ENCODE results near the gene CPT1C. TPM values are rescaled to one million over a fixed set of nuclear protein-coding genes. Genes with fewer than 3 reads are reported as not detected.

Gene CPT1C
- total and polyA plus RNA-seq, 10 donors = 5.2 to 17.0 (median 15.5) TPM

- no peaks in the 10 kb centered on the region for H3K9me3 ChIP-seq
- H3K4me3 ChIP-seq = peak overlapping the region; percentile 4 to 100 (median 96)
- TF ChIP-seq POLR2A (IDR thresholded peaks at IDR 0.05) = peak; percentile 23 to 49 (median 23)
- peak in 2 of 3 donors; percentile 10 to 84 for TF ChIP-seq POLR2AphosphoS5 (IDR thresholded peaks at IDR 0.05)
- TF ChIP-seq CTCF (IDR thresholded peaks at IDR 0.05 in 8 of 11, conservative IDR thresholded peaks at IDR 0.05 in 3 of 11) = peak in 1 of 11 experiments; percentile 30
- DNase-seq = peak; percentile 90
- 1 to 2% (median 2%) methylated on average over 27 of the region's 27 CpGs for WGBS, 5 donors
- intact Hi-C loops (cut with DNase I; ENCODE audit: low total_unique reads) = loop anchor here (10.0 kb wide), 1 partner anchor 101 kb away; no protein-coding TSS in a partner anchor
- H3K4me1 ChIP-seq = peaks cover 23 to 89% (median 55%) of the 10 kb centered on the region in 6 donors
- H3K36me3 ChIP-seq = peaks cover 0 to 17% (median 2%) of the 10 kb centered on the region in 6 donors
- peak overlapping the region; percentile 88 to 97 (median 94) for H3K27ac ChIP-seq
- no peaks in the 10 kb centered on the region for H3K27me3 ChIP-seq (replicated peaks in 1 of 7)
Measured at GRCh38 chr19:49676136-49676783, 14.7 kb upstream of the CPT1C start.

- H3K4me1 ChIP-seq = peaks cover 23 to 90% (median 55%) of the 10 kb centered on the region in 6 donors
- H3K27ac ChIP-seq = peak overlapping the region; percentile 89 to 97 (median 94)
- no peak for TF ChIP-seq POLR2A (IDR thresholded peaks at IDR 0.05)
- TF ChIP-seq CTCF (IDR thresholded peaks at IDR 0.05 in 8 of 11, conservative IDR thresholded peaks at IDR 0.05 in 3 of 11) = no peak
- no peak for TF ChIP-seq POLR2AphosphoS5 (IDR thresholded peaks at IDR 0.05)
- no peaks in the 10 kb centered on the region for H3K27me3 ChIP-seq (replicated peaks in 1 of 7)
- H3K9me3 ChIP-seq = no peaks in the 10 kb centered on the region
- 0% methylated on average over 33 to 34 of the region's 34 CpGs for WGBS, 5 donors
- peak overlapping the region; percentile 88 to 100 (median 98) for H3K4me3 ChIP-seq
- peaks cover 0 to 23% (median 6%) of the 10 kb centered on the region in 6 donors for H3K36me3 ChIP-seq
- DNase-seq = peak; percentile 99
- intact Hi-C loops (cut with DNase I; ENCODE audit: low total_unique reads) = loop anchor here (10.0 kb wide), 1 partner anchor 102 kb away; no protein-coding TSS in a partner anchor
Measured at GRCh38 chr19:49676784-49677230, 14.1 kb upstream of the CPT1C start.

GRCh38 chr19:49677231-49677900 is 13.6 kb upstream of the CPT1C start, which contains the start of gene PRMT1:
Gene PRMT1, plus strand, starts transcription at chr19:49677271. Its CDS starts 10 bp downstream, at chr19:49677281.
- Histone ChIP-seq H3K27ac (peak within 1 kb of the TSS; percentile 89 to 97 (median 94)), H3K27me3 (replicated peaks in 1 of 7) (no peaks in the 10 kb centered on the region), H3K4me1 (peaks cover 23 to 86% (median 50%) of the 10 kb centered on the region in 6 donors), H3K4me3 (peak within 1 kb of the TSS; percentile 88 to 100 (median 98)), H3K9me3 (no peaks in the 10 kb centered on the region), H3K36me3 (peaks cover 0 to 28% (median 12%) of the 10 kb centered on the region in 6 donors)
- TF ChIP-seq CTCF (IDR thresholded peaks at IDR 0.05 in 8 of 11, conservative IDR thresholded peaks at IDR 0.05 in 3 of 11) (no peak), POLR2A (IDR thresholded peaks at IDR 0.05) (peak; percentile 8 to 71 (median 56)), POLR2AphosphoS5 (IDR thresholded peaks at IDR 0.05) (peak; percentile 87 to 91 (median 90))
- WGBS, 5 donors = 0 to 2% (median 1%) methylated on average over 11 to 57 of the region's 57 CpGs
- intact Hi-C loops (cut with DNase I; ENCODE audit: low total_unique reads) = loop anchor here (10.0 kb wide), 1 partner anchor 103 kb away; no protein-coding TSS in a partner anchor
- peak; percentile 92 for DNase-seq

All from spleen (tissue), 11 donors.